ENCODE data around the gene C14orf119.
A peak's percentile ranks its signal among the peaks of the same experiment; 100 is the strongest.
"Not testable (repeated sequence)": the region's sequence is repeated elsewhere in the genome, so short reads cannot be mapped to it uniquely, and the experiment has no call there.

Gene C14orf119

GRCh38 chr14:23104070-23104590 is 8.8 kb downstream of the C14orf119 start:
- Histone ChIP-seq H3K36me3 (ENCODE audit: control insufficient read depth, insufficient read depth, low read length) (peaks cover 8% of the 10 kb centered on the region), H3K4me3 (ENCODE audit: extremely low read depth, insufficient read depth, low read length, poor library complexity, severe bottlenecking) (no peak overlapping the region), H3K27ac (ENCODE audit: low read depth, low read length, severe bottlenecking) (no peak overlapping the region), H3K9me3 (ENCODE audit: control insufficient read depth, low read length) (no peaks in the 10 kb centered on the region), H3K4me1 (ENCODE audit: control insufficient read depth, insufficient read depth, low read length, poor library complexity, severe bottlenecking) (no peaks in the 10 kb centered on the region)
- WGBS, 2 experiments (ENCODE audit: insufficient coverage in 2 of 2): 91 to 97% methylated on average over 5 to 6 of the region's 6 CpGs

GRCh38 chr14:23104591-23105347 is 9.5 kb downstream of the C14orf119 start, which contains the start of gene CIROP:
Gene CIROP, minus strand, starts transcription at chr14:23104989. Its CDS starts 69 bp downstream, at chr14:23104920.
- Histone ChIP-seq H3K4me3 (ENCODE audit: extremely low read depth, insufficient read depth, low read length, poor library complexity, severe bottlenecking) (no peak within 1 kb of the TSS), H3K27ac (ENCODE audit: low read depth, low read length, severe bottlenecking) (peak within 1 kb of the TSS; percentile 8), H3K36me3 (ENCODE audit: control insufficient read depth, insufficient read depth, low read length) (peaks cover 2% of the 10 kb centered on the region), H3K9me3 (ENCODE audit: control insufficient read depth, low read length) (no peaks in the 10 kb centered on the region), H3K4me1 (ENCODE audit: control insufficient read depth, insufficient read depth, low read length, poor library complexity, severe bottlenecking) (no peaks in the 10 kb centered on the region)
- 59 to 64% methylated on average over 6 to 8 of the region's 11 CpGs for WGBS, 2 experiments (ENCODE audit: insufficient coverage in 2 of 2)

- no peak overlapping the region for H3K27ac ChIP-seq (ENCODE audit: low read depth, low read length, severe bottlenecking)
- no peak overlapping the region for H3K4me3 ChIP-seq (ENCODE audit: extremely low read depth, insufficient read depth, low read length, poor library complexity, severe bottlenecking)
- no peaks in the 10 kb centered on the region for H3K9me3 ChIP-seq (ENCODE audit: control insufficient read depth, low read length)
- H3K36me3 ChIP-seq (ENCODE audit: control insufficient read depth, insufficient read depth, low read length): no peaks in the 10 kb centered on the region
- 72 to 89% methylated on average over 1 to 2 of the region's 4 CpGs for WGBS, 2 experiments (ENCODE audit: insufficient coverage in 2 of 2)
- H3K4me1 ChIP-seq (ENCODE audit: control insufficient read depth, insufficient read depth, low read length, poor library complexity, severe bottlenecking): no peaks in the 10 kb centered on the region
Measured at GRCh38 chr14:23105348-23105824, 10.1 kb downstream of the C14orf119 start.

- Histone ChIP-seq H3K9me3 (ENCODE audit: control insufficient read depth, low read length) (no peaks in the 10 kb centered on the region), H3K4me1 (ENCODE audit: control insufficient read depth, insufficient read depth, low read length, poor library complexity, severe bottlenecking) (no peaks in the 10 kb centered on the region), H3K36me3 (ENCODE audit: control insufficient read depth, insufficient read depth, low read length) (no peaks in the 10 kb centered on the region), H3K4me3 (ENCODE audit: extremely low read depth, insufficient read depth, low read length, poor library complexity, severe bottlenecking) (no peak overlapping the region), H3K27ac (ENCODE audit: low read depth, low read length, severe bottlenecking) (no peak overlapping the region)
Measured at GRCh38 chr14:23106747-23107045, 11.4 kb downstream of the C14orf119 start.

- H3K4me3 ChIP-seq (ENCODE audit: extremely low read depth, insufficient read depth, low read length, poor library complexity, severe bottlenecking); H3K27ac ChIP-seq (ENCODE audit: low read depth, low read length, severe bottlenecking); H3K9me3 ChIP-seq (ENCODE audit: control insufficient read depth, low read length); H3K4me1 ChIP-seq (ENCODE audit: control insufficient read depth, insufficient read depth, low read length, poor library complexity, severe bottlenecking); H3K36me3 ChIP-seq (ENCODE audit: control insufficient read depth, insufficient read depth, low read length): not testable (repeated sequence)
- no CpG with 5 or more reads among the region's 5 CpGs for WGBS, 2 experiments (ENCODE audit: insufficient coverage in 2 of 2)
Measured at GRCh38 chr14:23107620-23108019, 12.3 kb downstream of the C14orf119 start.

GRCh38 chr14:23108169-23108568 is 12.9 kb downstream of the C14orf119 start:
- not testable (repeated sequence) for H3K4me3 ChIP-seq (ENCODE audit: extremely low read depth, insufficient read depth, low read length, poor library complexity, severe bottlenecking); H3K27ac ChIP-seq (ENCODE audit: low read depth, low read length, severe bottlenecking); H3K36me3 ChIP-seq (ENCODE audit: control insufficient read depth, insufficient read depth, low read length); H3K4me1 ChIP-seq (ENCODE audit: control insufficient read depth, insufficient read depth, low read length, poor library complexity, severe bottlenecking); H3K9me3 ChIP-seq (ENCODE audit: control insufficient read depth, low read length)
- WGBS, 2 experiments (ENCODE audit: insufficient coverage in 2 of 2): 94 to 96% methylated on average over 14 to 16 of the region's 24 CpGs

- H3K9me3 ChIP-seq (ENCODE audit: control insufficient read depth, low read length): no peaks in the 10 kb centered on the region
- H3K27ac ChIP-seq (ENCODE audit: low read depth, low read length, severe bottlenecking): no peak overlapping the region
- H3K4me1 ChIP-seq (ENCODE audit: control insufficient read depth, insufficient read depth, low read length, poor library complexity, severe bottlenecking): peaks cover 24% of the 10 kb centered on the region
- H3K4me3 ChIP-seq (ENCODE audit: extremely low read depth, insufficient read depth, low read length, poor library complexity, severe bottlenecking): no peak overlapping the region
- H3K36me3 ChIP-seq (ENCODE audit: control insufficient read depth, insufficient read depth, low read length): no peaks in the 10 kb centered on the region
- WGBS, 2 experiments (ENCODE audit: insufficient coverage in 2 of 2): no CpG with 5 or more reads among the region's 1 CpG
Measured at GRCh38 chr14:23109769-23110168, 14.5 kb downstream of the C14orf119 start.

- H3K36me3 ChIP-seq (ENCODE audit: control insufficient read depth, insufficient read depth, low read length): no peaks in the 10 kb centered on the region
- no peak overlapping the region for H3K27ac ChIP-seq (ENCODE audit: low read depth, low read length, severe bottlenecking)
- WGBS, 2 experiments (ENCODE audit: insufficient coverage in 2 of 2): 82 to 89% methylated on average over 4 to 5 of the region's 5 CpGs
- no peak overlapping the region for H3K4me3 ChIP-seq (ENCODE audit: extremely low read depth, insufficient read depth, low read length, poor library complexity, severe bottlenecking)
- H3K9me3 ChIP-seq (ENCODE audit: control insufficient read depth, low read length): no peaks in the 10 kb centered on the region
- H3K4me1 ChIP-seq (ENCODE audit: control insufficient read depth, insufficient read depth, low read length, poor library complexity, severe bottlenecking): peaks cover 31% of the 10 kb centered on the region
Measured at GRCh38 chr14:23110579-23111365, 15.5 kb downstream of the C14orf119 start.

GRCh38 chr14:23112359-23113178 is 17.3 kb downstream of the C14orf119 start:
- WGBS, 2 experiments (ENCODE audit: insufficient coverage in 2 of 2): 50 to 60% methylated on average over 8 of the region's 12 CpGs
- H3K4me3 ChIP-seq (ENCODE audit: extremely low read depth, insufficient read depth, low read length, poor library complexity, severe bottlenecking): no peak overlapping the region
- H3K36me3 ChIP-seq (ENCODE audit: control insufficient read depth, insufficient read depth, low read length): no peaks in the 10 kb centered on the region
- H3K27ac ChIP-seq (ENCODE audit: low read depth, low read length, severe bottlenecking): no peak overlapping the region
- no peaks in the 10 kb centered on the region for H3K9me3 ChIP-seq (ENCODE audit: control insufficient read depth, low read length)
- peaks cover 31% of the 10 kb centered on the region for H3K4me1 ChIP-seq (ENCODE audit: control insufficient read depth, insufficient read depth, low read length, poor library complexity, severe bottlenecking)

- Histone ChIP-seq H3K4me1 (ENCODE audit: control insufficient read depth, insufficient read depth, low read length, poor library complexity, severe bottlenecking) (peaks cover 31% of the 10 kb centered on the region), H3K4me3 (ENCODE audit: extremely low read depth, insufficient read depth, low read length, poor library complexity, severe bottlenecking) (no peak overlapping the region), H3K36me3 (ENCODE audit: control insufficient read depth, insufficient read depth, low read length) (no peaks in the 10 kb centered on the region), H3K27ac (ENCODE audit: low read depth, low read length, severe bottlenecking) (no peak overlapping the region), H3K9me3 (ENCODE audit: control insufficient read depth, low read length) (no peaks in the 10 kb centered on the region)
- WGBS, 2 experiments (ENCODE audit: insufficient coverage in 2 of 2): 79 to 85% methylated on average over 2 of the region's 10 CpGs
Measured at GRCh38 chr14:23113431-23114119, 18.3 kb downstream of the C14orf119 start.

Data from mesodermal cell (in vitro differentiated cells).